GM18499 (cell line): ENCODE results near the gene GNAQ.

Experiments
- ATAC-seq: cut with Tn5 transposase; IDR thresholded peaks from one replicate; pipeline ENCODE4 v1.9.1; 2021; ENCODE audit warnings: moderate number of reproducible peaks; ENCODE audit not compliant: insufficient read depth, unreplicated experiment

GNAQ gene

DNA sequence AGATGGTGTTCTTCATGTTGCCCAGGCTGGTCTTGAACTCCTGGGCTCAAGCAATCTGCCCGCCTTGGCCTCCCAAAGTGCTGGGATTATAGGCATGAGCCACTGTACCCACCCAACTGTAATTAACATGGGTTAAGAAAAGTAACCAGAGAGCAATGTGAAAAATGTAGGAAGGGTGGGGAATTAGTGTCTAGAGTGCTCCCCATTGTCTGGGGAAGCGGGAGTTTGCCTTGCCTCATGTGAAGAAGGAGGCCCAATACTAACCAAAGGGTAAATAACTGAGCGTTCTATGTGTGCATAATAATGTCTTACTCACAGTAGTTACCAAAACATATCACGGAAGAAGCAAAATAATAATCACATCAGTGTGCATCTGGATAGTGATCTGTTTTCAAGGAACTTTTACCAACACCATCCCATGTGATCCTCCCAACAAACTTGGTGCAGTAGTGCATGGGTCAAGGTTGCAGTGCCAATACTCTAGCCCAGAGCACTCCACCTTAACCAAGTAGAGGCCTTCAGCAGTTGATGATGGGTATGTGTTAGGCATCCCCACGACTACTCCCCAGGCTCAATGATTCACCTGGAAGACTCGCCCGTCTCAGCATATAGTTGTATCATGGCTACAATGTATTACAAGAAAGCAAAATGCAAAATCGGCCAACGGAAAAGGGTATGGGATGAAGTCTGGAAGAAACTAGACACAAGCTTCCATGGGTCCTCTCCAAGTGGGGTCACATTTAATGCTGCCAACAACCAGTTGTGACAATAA is 26.2 kb downstream of the GNAQ start:
- ATAC-seq: no peak

GRCh38 chr9:78004478-78005229 is 27.0 kb downstream of the GNAQ start:
- no peak for ATAC-seq

- no peak for ATAC-seq
Measured at GRCh38 chr9:78003730-78004129, 27.9 kb downstream of the GNAQ start.

GRCh38 chr9:78001946-78002731 is 29.5 kb downstream of the GNAQ start:
- ATAC-seq: no peak

DNA sequence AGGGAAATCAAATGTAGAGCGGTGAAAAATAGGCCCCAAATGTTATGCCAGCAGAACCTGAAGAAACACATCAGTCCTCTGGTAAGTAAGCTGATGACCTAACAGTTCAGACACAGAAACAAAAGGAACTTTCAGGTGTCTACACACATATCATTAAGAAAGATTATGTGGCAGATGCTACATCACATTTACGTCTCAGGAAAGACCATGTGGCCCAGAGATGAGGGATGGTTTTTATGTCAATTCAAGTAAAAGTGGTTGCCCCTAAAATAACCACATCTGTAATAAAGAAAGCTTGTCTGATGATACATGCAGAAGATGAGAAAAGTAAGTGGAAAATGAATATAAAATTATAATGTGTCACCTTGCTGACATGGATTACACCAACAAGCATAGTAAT is 31.4 kb downstream of the GNAQ start:
- ATAC-seq: no peak

- ATAC-seq: no peak
Measured at GRCh38 chr9:77999231-77999631, 32.4 kb downstream of the GNAQ start.

GRCh38 chr9:77997611-77998284 is 33.9 kb downstream of the GNAQ start:
- ATAC-seq: no peak

DNA sequence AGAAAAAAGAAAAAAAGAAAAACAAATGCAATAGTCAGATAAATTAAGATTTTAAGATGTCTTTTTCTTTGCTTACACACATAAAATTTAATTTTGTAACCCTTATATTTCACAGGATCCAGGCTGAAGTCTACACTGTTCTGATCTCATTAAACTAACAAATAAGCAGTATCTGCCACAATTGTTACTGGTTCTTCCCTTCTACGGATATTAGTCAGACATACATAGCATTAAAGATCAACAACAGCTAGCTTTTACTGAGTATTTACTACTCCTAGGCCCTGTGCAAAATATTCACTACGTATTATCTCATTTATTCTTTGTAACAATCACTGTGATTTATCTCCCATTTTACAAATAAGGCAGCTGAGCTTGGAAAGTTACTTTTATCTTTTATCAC is 34.9 kb downstream of the GNAQ start:
- ATAC-seq: no peak

DNA sequence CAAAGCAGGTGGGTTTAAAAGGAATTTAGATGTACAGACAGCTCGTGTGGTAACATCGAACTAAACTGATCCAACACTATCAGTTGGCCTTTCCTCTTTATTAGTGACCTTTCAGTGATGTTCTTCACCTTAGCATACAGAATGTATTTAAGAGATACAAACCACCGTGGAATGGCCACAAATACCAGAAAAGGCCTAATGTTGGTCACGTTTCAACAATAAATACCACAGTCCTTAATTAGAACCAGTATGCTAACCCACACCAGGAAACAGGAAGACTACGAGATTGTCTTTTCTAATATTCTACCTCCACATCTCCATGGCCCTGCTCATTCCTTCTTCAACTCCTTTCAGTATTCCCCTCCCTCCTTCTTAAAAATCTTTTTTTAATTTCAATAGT is 40.4 kb downstream of the GNAQ start:
- ATAC-seq: no peak

- no peak for ATAC-seq
Measured at GRCh38 chr9:77989909-77990308, 41.7 kb downstream of the GNAQ start.

GRCh38 chr9:77989458-77989857 is 42.2 kb downstream of the GNAQ start:
- ATAC-seq: no peak

DNA sequence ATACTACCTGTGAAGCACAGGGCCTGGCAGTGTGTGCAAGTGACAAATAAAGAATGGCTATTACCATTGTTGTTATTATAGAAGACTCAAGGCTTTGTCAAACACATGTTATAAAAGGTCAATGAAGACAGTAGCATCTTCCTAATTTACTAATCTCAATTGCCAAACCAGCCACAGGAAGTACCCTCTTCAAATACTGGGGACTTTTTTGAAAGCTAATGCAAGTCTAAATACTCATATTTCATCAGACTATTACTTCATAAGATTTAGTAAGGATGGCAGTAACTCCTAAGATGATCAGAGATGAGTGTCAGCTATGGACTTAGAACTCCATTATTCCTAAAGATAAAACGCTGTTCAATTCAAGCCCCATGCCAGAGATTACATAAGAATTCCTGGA is 43.0 kb downstream of the GNAQ start:
- ATAC-seq: no peak

DNA sequence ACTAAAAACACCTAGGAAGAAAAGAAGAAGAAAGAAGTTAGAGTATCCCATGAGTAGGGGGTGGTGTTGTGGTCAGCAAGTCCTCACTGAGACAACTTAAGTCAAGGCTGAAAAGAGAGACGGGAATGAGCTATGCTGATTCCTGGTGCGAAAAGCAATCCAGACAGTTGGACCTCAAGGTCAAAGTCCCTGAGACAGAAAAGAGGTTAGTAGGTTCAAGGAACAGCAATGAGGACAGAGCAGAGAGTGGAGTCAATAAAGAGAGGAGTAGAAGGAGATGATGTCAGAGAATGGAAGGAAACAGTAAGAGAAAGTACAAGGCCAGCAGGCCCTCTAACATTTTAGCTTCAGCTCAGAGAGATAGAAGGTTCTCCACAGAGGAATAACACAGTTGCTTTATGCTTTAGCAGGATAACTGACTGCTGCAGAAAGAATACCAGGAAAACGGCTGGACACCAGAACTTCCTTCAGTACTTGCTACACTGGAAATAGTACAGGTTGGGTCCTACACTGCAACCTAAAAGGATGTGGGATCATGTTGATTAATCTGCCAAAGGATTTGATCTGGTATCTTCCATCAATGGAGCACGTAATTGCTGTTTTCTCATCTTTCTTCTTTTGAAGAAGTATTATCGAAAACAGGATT is 43.6 kb downstream of the GNAQ start:
- no peak for ATAC-seq

GRCh38 chr9:77987081-77987656 is 44.4 kb downstream of the GNAQ start:
- no peak for ATAC-seq

DNA sequence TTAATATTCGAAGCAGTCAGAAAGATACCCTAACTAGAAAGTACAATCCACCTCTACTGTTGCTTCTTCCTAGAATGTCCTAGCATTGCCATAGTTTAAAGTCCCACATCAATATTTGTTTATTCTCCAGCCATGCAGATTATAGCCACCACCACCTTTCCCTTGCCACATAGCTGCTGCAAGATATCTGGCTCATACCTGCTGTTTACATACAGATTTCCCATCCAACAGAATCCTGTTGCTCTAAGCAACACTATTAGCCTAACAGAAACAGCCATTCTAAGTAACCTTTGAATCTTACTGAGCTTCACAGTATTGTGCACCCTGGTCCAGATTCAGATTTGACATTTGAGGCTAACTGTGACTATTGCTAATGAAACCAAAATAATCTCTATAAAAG is 45.6 kb downstream of the GNAQ start:
- ATAC-seq: no peak

- no peak for ATAC-seq
Measured at GRCh38 chr9:77983320-77983662, 48.3 kb downstream of the GNAQ start.

DNA sequence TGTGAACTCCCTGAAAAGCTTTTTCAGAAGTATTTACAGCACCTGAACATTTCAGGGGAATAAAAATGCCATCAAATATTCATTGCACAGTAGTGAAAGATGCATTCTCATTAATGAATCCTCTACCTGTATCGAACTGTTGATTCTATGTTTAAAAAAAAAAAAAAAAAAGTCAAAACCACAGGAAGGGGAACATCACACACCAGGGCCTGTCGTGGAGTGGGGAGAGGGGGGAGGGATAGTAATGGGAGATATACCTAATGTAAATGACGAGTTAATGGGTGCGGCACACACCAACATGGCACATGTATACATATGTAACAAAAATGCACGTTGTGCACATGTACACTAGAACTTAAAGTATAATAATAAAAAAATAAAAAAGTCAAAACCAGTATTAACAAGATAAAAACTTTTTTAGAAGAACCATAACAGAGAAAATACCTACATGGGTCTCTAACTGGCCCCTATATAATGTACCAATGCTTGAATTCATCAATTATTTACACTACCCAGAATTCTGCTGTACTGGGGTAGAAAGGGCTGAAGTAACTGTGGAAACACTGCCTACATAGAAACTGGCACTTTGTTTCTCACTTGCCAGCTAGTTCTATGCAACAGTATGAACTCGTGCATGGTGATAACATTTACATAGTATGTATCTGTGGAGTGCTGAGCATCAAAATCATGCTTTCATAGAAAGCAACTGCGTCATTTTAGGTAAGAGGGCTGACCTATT is 48.9 kb downstream of the GNAQ start:
- ATAC-seq: no peak

- no peak for ATAC-seq
Measured at GRCh38 chr9:77981907-77982306, 49.7 kb downstream of the GNAQ start.

- ATAC-seq: no peak
Measured at GRCh38 chr9:77981332-77981731, 50.3 kb downstream of the GNAQ start.
